Measurements from ENCODE around the gene UGP2.
"Not testable (repeated sequence)": the region's sequence is repeated elsewhere in the genome, so short reads cannot be mapped to it uniquely, and the experiment has no call there.

Gene UGP2

GRCh38 chr2:63914311-63914710 lies 72.6 kb downstream of the UGP2 start:
- Histone ChIP-seq H3K9ac (ENCODE audit: low read depth, low read length) (no peak overlapping the region), H3K36me3 (ENCODE audit: insufficient read depth, low read length) (no peaks in the 10 kb centered on the region), H3K4me1 (ENCODE audit: insufficient read depth, low read length) (no peaks in the 10 kb centered on the region), H3K9me3 (ENCODE audit: control insufficient read depth, insufficient read depth, low read length) (no peaks in the 10 kb centered on the region)

- Histone ChIP-seq H3K9me3 (ENCODE audit: control insufficient read depth, insufficient read depth, low read length) (no peaks in the 10 kb centered on the region), H3K4me1 (ENCODE audit: insufficient read depth, low read length) (peaks cover 8% of the 10 kb centered on the region), H3K9ac (ENCODE audit: low read depth, low read length) (no peak overlapping the region), H3K36me3 (ENCODE audit: insufficient read depth, low read length) (no peaks in the 10 kb centered on the region)
Observed at GRCh38 chr2:63926815-63927214, 85.1 kb downstream of the UGP2 start.

- not testable (repeated sequence) for H3K36me3 ChIP-seq (ENCODE audit: insufficient read depth, low read length); H3K4me1 ChIP-seq (ENCODE audit: insufficient read depth, low read length); H3K9me3 ChIP-seq (ENCODE audit: control insufficient read depth, insufficient read depth, low read length); H3K9ac ChIP-seq (ENCODE audit: low read depth, low read length)
Observed at GRCh38 chr2:63932104-63932503, 90.4 kb downstream of the UGP2 start.

All from ES-I3 (cell line).